ENCODE data around the gene ANGPT4.

Gene ANGPT4

GRCh38 chr20:872855-873520 lies 43.1 kb downstream of the ANGPT4 start:
- DNase-seq (ENCODE audit: low read depth) = no peak
- no peak overlapping the region for H3K4me3 ChIP-seq (ENCODE audit: control insufficient read depth, low read depth, low read length)
- TF ChIP-seq, protein P1, sequence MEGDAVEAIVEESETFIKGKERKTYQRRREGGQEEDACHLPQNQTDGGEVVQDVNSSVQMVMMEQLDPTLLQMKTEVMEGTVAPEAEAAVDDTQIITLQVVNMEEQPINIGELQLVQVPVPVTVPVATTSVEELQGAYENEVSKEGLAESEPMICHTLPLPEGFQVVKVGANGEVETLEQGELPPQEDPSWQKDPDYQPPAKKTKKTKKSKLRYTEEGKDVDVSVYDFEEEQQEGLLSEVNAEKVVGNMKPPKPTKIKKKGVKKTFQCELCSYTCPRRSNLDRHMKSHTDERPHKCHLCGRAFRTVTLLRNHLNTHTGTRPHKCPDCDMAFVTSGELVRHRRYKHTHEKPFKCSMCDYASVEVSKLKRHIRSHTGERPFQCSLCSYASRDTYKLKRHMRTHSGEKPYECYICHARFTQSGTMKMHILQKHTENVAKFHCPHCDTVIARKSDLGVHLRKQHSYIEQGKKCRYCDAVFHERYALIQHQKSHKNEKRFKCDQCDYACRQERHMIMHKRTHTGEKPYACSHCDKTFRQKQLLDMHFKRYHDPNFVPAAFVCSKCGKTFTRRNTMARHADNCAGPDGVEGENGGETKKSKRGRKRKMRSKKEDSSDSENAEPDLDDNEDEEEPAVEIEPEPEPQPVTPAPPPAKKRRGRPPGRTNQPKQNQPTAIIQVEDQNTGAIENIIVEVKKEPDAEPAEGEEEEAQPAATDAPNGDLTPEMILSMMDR (IDR thresholded peaks at IDR 0.05; ENCODE audit: control insufficient read depth, insufficient read depth, low read depth, low read length, missing control alignments) = no peak

- no peak for DNase-seq (ENCODE audit: low read depth)
- H3K4me3 ChIP-seq (ENCODE audit: control insufficient read depth, low read depth, low read length) = no peak overlapping the region
- TF ChIP-seq, protein P1 (IDR thresholded peaks at IDR 0.05; ENCODE audit: control insufficient read depth, insufficient read depth, low read depth, low read length, missing control alignments) = no peak
Observed at GRCh38 chr20:871948-872347, 44.2 kb downstream of the ANGPT4 start.

DNA sequence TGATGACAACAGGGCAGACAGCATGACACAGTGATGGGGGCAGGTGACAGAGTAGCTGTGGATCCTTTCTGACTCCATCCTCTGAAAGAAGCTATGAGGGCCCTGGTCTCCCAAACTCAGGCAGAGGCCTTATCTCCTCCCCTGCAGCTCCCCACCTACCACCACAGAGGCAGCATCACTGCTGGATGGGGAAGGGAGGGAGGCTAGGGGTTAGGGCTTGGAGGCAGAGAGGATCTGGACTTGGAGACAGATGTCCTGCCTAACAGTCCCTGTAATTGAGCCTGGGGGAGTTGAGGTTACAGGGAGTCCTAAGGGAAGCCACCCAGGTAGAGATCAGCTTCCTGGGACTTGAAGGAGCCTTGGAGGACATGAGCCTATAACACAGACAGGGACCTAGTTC lies 44.7 kb downstream of the ANGPT4 start:
- TF ChIP-seq, protein P1 (IDR thresholded peaks at IDR 0.05; ENCODE audit: control insufficient read depth, insufficient read depth, low read depth, low read length, missing control alignments) = no peak
- no peak overlapping the region for H3K4me3 ChIP-seq (ENCODE audit: control insufficient read depth, low read depth, low read length)
- no peak for DNase-seq (ENCODE audit: low read depth)

GRCh38 chr20:870758-871157 lies 45.4 kb downstream of the ANGPT4 start:
- DNase-seq (ENCODE audit: low read depth) = no peak

DNA sequence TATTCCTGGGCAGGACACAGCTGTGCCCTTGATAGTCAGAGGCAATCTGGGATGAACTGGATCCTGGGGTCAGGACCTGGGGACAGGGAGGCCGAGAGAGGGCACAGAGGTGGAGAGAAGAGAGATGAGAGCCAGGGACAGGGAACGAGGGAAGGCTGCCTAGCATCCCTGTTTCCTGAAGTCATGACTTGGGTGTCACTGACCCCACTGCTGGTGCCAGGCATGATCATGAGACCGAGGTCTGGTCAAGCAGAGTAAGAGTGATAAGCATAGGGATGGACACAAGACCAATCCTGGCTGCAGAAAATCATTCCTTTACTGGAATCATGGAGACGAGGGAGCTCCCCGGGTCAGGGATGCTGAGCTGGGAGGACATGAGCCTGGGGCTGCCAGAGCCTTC lies 46.5 kb downstream of the ANGPT4 start:
- H3K4me3 ChIP-seq (ENCODE audit: control insufficient read depth, low read depth, low read length) = no peak overlapping the region
- TF ChIP-seq, protein P1 (IDR thresholded peaks at IDR 0.05; ENCODE audit: control insufficient read depth, insufficient read depth, low read depth, low read length, missing control alignments) = no peak
- DNase-seq (ENCODE audit: low read depth) = no peak

More at GRCh38 chr20:870758-871157, 45.4 kb downstream of the ANGPT4 start:
- H3K4me3 ChIP-seq (ENCODE audit: control insufficient read depth, low read depth, low read length) = no peak overlapping the region
- TF ChIP-seq, protein P1 (IDR thresholded peaks at IDR 0.05; ENCODE audit: control insufficient read depth, insufficient read depth, low read depth, low read length, missing control alignments) = no peak

DNA sequence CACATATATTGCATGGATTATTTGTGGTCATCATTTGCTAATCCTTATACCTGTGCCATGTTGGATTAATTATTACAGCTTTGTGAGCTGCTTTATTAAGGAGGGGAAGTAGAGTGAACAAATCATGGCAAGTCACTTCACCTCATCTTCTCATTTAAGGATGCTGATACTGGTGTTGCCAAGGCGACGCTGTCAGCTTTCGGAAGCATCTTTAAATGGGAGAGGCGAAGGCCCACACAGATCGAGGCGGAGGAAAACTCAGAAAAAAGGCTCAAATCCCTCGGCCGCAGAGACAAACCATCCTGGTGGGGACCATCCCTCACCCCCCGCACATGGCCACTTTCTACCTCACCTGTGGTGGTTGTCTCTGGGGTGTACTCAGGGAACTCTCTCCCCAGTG lies 47.9 kb downstream of the ANGPT4 start:
- H3K4me3 ChIP-seq (ENCODE audit: control insufficient read depth, low read depth, low read length) = no peak overlapping the region
- no peak for DNase-seq (ENCODE audit: low read depth)
- TF ChIP-seq, protein P1 (IDR thresholded peaks at IDR 0.05; ENCODE audit: control insufficient read depth, insufficient read depth, low read depth, low read length, missing control alignments) = no peak

Measured in AG09309 (cell line).